DMS 273 (cell line): Measurements from ENCODE around the gene GTPBP10.
A peak's percentile ranks its signal among the peaks of the same experiment; 100 is the strongest.

Experiments
- DNase-seq: peaks from one replicate; lab custom pipeline; 2025; ENCODE audit not compliant: unreplicated experiment; lab: John Stamatoyannopoulos, UW

Gene GTPBP10

GRCh38 chr7:90430614-90431460 is 84.3 kb downstream of the GTPBP10 start:
- peak; percentile 35 for DNase-seq

GRCh38 chr7:90432752-90433151 is 86.2 kb downstream of the GTPBP10 start:
- no peak for DNase-seq

GRCh38 chr7:90433221-90433620 is 86.7 kb downstream of the GTPBP10 start:
- peak; percentile 11 for DNase-seq
